Caco-2 (cell line): ENCODE results near the gene RAB37. TPM values are rescaled to one million over a fixed set of nuclear protein-coding genes. Genes with fewer than 3 reads are reported as not detected.

Source experiments
- BruUV-seq: library from RNA; stranded (reverse); fragments of 400-500 nt; replicated peaks from 2 replicates; lab custom pipeline; 2021; lab: Mats Ljungman, UMichigan
- CTCF ChIA-PET: fragments of 300-600 bp; sonication (Branson Sonifier 250); formaldehyde crosslinking; loops from one replicate; lab custom pipeline; 2022; ENCODE audit warnings: antibody characterized with exemption; lab: Charles Lee
- POLR2A ChIA-PET: fragments of 300-600 bp; sonication (Branson Sonifier 250); formaldehyde crosslinking; loops from one replicate; lab custom pipeline; 2022; ENCODE audit warnings: antibody characterized with exemption; lab: Charles Lee
- DNase-seq, 2 experiments: peaks; one replicate each; pipeline versions ENCODE4 v3.0.0 to v3.0.0-alpha.2; 2020 to 2022
- H3K27me3 ChIP-seq: replicated peaks from 2 replicates; pipeline ENCODE4 v1.6.0; 2011; ENCODE audit warnings: low read length; ENCODE audit not compliant: control insufficient read depth, insufficient read depth
- H3K36me3 ChIP-seq: 2 replicates; pipeline ENCODE4 v1.5.1; 2011; ENCODE audit warnings: low read length; ENCODE audit not compliant: control insufficient read depth, insufficient read depth
- H3K4me1 ChIP-seq: fragments of 250-450 bp; sonication (Bioruptor Pico); 2 replicates; pipeline ENCODE4 v1.5.1; 2020; ENCODE audit warnings: mild to moderate bottlenecking
- H3K4me3 ChIP-seq: 2 replicates; pipeline ENCODE4 v1.5.1; 2011; ENCODE audit warnings: low read depth, mild to moderate bottlenecking, control low read depth, low read length
- H3K9me3 ChIP-seq: fragments of 250-450 bp; sonication (Bioruptor Pico); 2 replicates; pipeline ENCODE4 v1.5.1; 2020; ENCODE audit warnings: mild to moderate bottlenecking, moderate library complexity
- H3K27ac Mint-ChIP-seq: one replicate; pipeline ENCODE4 v1.8.0; 2022; ENCODE audit warnings: mixed read lengths; ENCODE audit not compliant: unreplicated experiment
- H3K27me3 Mint-ChIP-seq: one replicate; pipeline ENCODE4 v1.8.0; 2022; ENCODE audit warnings: mixed read lengths; ENCODE audit not compliant: insufficient read depth, unreplicated experiment
- H3K36me3 Mint-ChIP-seq: one replicate; pipeline ENCODE4 v1.8.0; 2022; ENCODE audit warnings: mild to moderate bottlenecking, mixed read lengths; ENCODE audit not compliant: insufficient read depth, unreplicated experiment
- H3K4me1 Mint-ChIP-seq: one replicate; pipeline ENCODE4 v1.8.0; 2022; ENCODE audit warnings: low read depth, mixed read lengths; ENCODE audit not compliant: unreplicated experiment
- H3K4me3 Mint-ChIP-seq: one replicate; pipeline ENCODE4 v1.8.0; 2022; ENCODE audit warnings: mild to moderate bottlenecking, moderate library complexity, mixed read lengths; ENCODE audit not compliant: unreplicated experiment
- H3K9me3 Mint-ChIP-seq: one replicate; pipeline ENCODE4 v1.8.0; 2022; ENCODE audit warnings: mixed read lengths; ENCODE audit not compliant: unreplicated experiment
- CTCF ChIP-seq, 2 experiments: fragments of 200-600 bp in 1 of 2; IDR thresholded peaks; 1 replicate in 1 of 2; 2 replicates in 1 of 2; pipeline versions ENCODE4 v1.5.1 to v1.8.0; 2011 to 2022; ENCODE audit warnings: antibody characterized with exemption in 1 of 2, control low read depth in 1 of 2, inconsistent platforms in 1 of 2, low read depth in 1 of 2, low read length in 1 of 2, mild to moderate bottlenecking in 1 of 2, moderate library complexity in 1 of 2; ENCODE audit not compliant: insufficient read depth in 1 of 2, severe bottlenecking in 1 of 2, unreplicated experiment in 1 of 2
- intact Hi-C: fragments of 100-400 bp; cut with micrococcal nuclease; formaldehyde crosslinking; loops from one replicate; pipeline ENCODE4 v1.10.0; 2022; ENCODE audit not compliant: unreplicated experiment
- total RNA-seq: library from RNA; stranded (reverse); gene quantifications from 2 replicates; pipeline ENCODE4 v1.2.3, GENCODE V29; 2022

RAB37 gene
- total RNA-seq, 1 experiment from 2014 or later, result 12.3 TPM

- H3K4me3 Mint-ChIP-seq, result peak overlapping the region; percentile 76
- no peaks in the 10 kb centered on the region for H3K36me3 ChIP-seq
- peaks cover 6% of the 10 kb centered on the region for H3K36me3 Mint-ChIP-seq
- no peaks in the 10 kb centered on the region for H3K9me3 ChIP-seq
- POLR2A ChIA-PET, result no interaction called here
- H3K27me3 Mint-ChIP-seq, result no peaks in the 10 kb centered on the region
- H3K4me1 ChIP-seq, result peaks cover 24% of the 10 kb centered on the region
- H3K27me3 ChIP-seq, result no peaks in the 10 kb centered on the region
- CTCF ChIA-PET, result interaction anchor here (3.2 to 4.1 kb wide), 2 partner anchors 82 to 134 kb away, joined by 11 to 366 read pairs; partner anchors contain the start of gene FDXR
- intact Hi-C loops, result no loop called here
- no peak for TF ChIP-seq CTCF (IDR thresholded peaks at IDR 0.05; ENCODE audit: insufficient read depth in 1 of 2, low read depth in 1 of 2, low read length in 1 of 2, severe bottlenecking in 1 of 2, unreplicated experiment in 1 of 2)
- no peak for DNase-seq
- no peak overlapping the region for H3K4me3 ChIP-seq
- no TSS peak for BruUV-seq
- H3K4me1 Mint-ChIP-seq, result peaks cover 13% of the 10 kb centered on the region
- H3K27ac Mint-ChIP-seq, result no peak overlapping the region
- no peaks in the 10 kb centered on the region for H3K9me3 Mint-ChIP-seq
These were observed 2.3 kb downstream of the RAB37 start for GRCh38 chr17:74739227-74739831.

GRCh38 chr17:74740173-74740572 is 3.1 kb downstream of the RAB37 start:
- no peak for DNase-seq
- peaks cover 11% of the 10 kb centered on the region for H3K36me3 Mint-ChIP-seq
- Histone ChIP-seq H3K27me3 (no peaks in the 10 kb centered on the region), H3K4me3 (no peak overlapping the region), H3K4me1 (peaks cover 31% of the 10 kb centered on the region), H3K36me3 (no peaks in the 10 kb centered on the region), H3K9me3 (no peaks in the 10 kb centered on the region)
- no peak overlapping the region for H3K4me3 Mint-ChIP-seq
- intact Hi-C loops, result no loop called here
- no peak overlapping the region for H3K27ac Mint-ChIP-seq
- no peaks in the 10 kb centered on the region for H3K9me3 Mint-ChIP-seq
- peaks cover 13% of the 10 kb centered on the region for H3K4me1 Mint-ChIP-seq
- BruUV-seq, result no TSS peak
- no peak for TF ChIP-seq CTCF (IDR thresholded peaks at IDR 0.05; ENCODE audit: insufficient read depth in 1 of 2, low read depth in 1 of 2, low read length in 1 of 2, severe bottlenecking in 1 of 2, unreplicated experiment in 1 of 2)
- no peaks in the 10 kb centered on the region for H3K27me3 Mint-ChIP-seq
- ChIA-PET POLR2A (no interaction called here), CTCF (no interaction called here)

GRCh38 chr17:74740641-74741387 is 3.8 kb downstream of the RAB37 start:
- H3K27me3 ChIP-seq, result no peaks in the 10 kb centered on the region
- POLR2A ChIA-PET, result interaction anchor here (0.6 kb wide), 2 partner anchors 30 to 45 kb away, joined by 4 to 6 read pairs; no protein-coding TSS in a partner anchor

More at GRCh38 chr17:74740641-74741387, 3.8 kb downstream of the RAB37 start:
- DNase-seq, result no peak
- Histone ChIP-seq H3K4me1 (peaks cover 31% of the 10 kb centered on the region), H3K4me3 (no peak overlapping the region), H3K9me3 (no peaks in the 10 kb centered on the region), H3K36me3 (no peaks in the 10 kb centered on the region)
- H3K9me3 Mint-ChIP-seq, result no peaks in the 10 kb centered on the region
- no peak overlapping the region for H3K27ac Mint-ChIP-seq
- no peak for TF ChIP-seq CTCF (IDR thresholded peaks at IDR 0.05; ENCODE audit: insufficient read depth in 1 of 2, low read depth in 1 of 2, low read length in 1 of 2, severe bottlenecking in 1 of 2, unreplicated experiment in 1 of 2)
- no TSS peak for BruUV-seq
- no peak overlapping the region for H3K4me3 Mint-ChIP-seq
- peaks cover 11% of the 10 kb centered on the region for H3K36me3 Mint-ChIP-seq
- intact Hi-C loops, result no loop called here
- peaks cover 13% of the 10 kb centered on the region for H3K4me1 Mint-ChIP-seq
- CTCF ChIA-PET, result interaction anchor here (1.1 to 1.5 kb wide), 4 partner anchors 19 to 83 kb away, joined by 5 to 7 read pairs (median 6); no protein-coding TSS in a partner anchor
- no peaks in the 10 kb centered on the region for H3K27me3 Mint-ChIP-seq
